H9 (cell line): ENCODE measurements around the gene MPZL3. TPM values are rescaled to one million over a fixed set of nuclear protein-coding genes. Genes with fewer than 3 reads are reported as not detected.

ENCODE experiments used
- DNase-seq: peaks from one replicate; pipeline ENCODE4 v3.0.0-alpha.2; 2017
- H2AFZ ChIP-seq: one replicate; pipeline ENCODE4 v1.6.1; 2013; ENCODE audit warnings: mild to moderate bottlenecking, low read length, control low read depth, moderate library complexity
- H2AK5ac ChIP-seq: 2 replicates; pipeline ENCODE4 v1.6.1; 2013; ENCODE audit warnings: low read length, control low read depth, mixed read lengths; ENCODE audit not compliant: insufficient read length
- H2BK120ac ChIP-seq: one replicate; pipeline ENCODE4 v1.6.1; 2013; ENCODE audit warnings: low read depth, mild to moderate bottlenecking, low read length, control low read depth, inconsistent platforms; ENCODE audit not compliant: poor library complexity, severe bottlenecking
- H2BK12ac ChIP-seq: 2 replicates; pipeline ENCODE4 v1.6.1; 2013; ENCODE audit warnings: low read length, control low read depth, mixed read lengths, low read depth; ENCODE audit not compliant: insufficient read length
- H2BK15ac ChIP-seq: 2 replicates; pipeline ENCODE4 v1.6.1; 2013; ENCODE audit warnings: low read depth, low read length, control low read depth
- H2BK20ac ChIP-seq: one replicate; pipeline ENCODE4 v1.6.1; 2013; ENCODE audit warnings: low read depth, mild to moderate bottlenecking, low read length, control low read depth, inconsistent platforms; ENCODE audit not compliant: poor library complexity, severe bottlenecking
- H2BK5ac ChIP-seq: 2 replicates; pipeline ENCODE4 v1.6.1; 2013; ENCODE audit warnings: low read length, control low read depth, mixed read lengths; ENCODE audit not compliant: insufficient read length
- H3K14ac ChIP-seq: 2 replicates; pipeline ENCODE4 v1.6.1; 2013; ENCODE audit warnings: low read length, control low read depth; ENCODE audit not compliant: insufficient read depth
- H3K18ac ChIP-seq: 2 replicates; pipeline ENCODE4 v1.6.1; 2013; ENCODE audit warnings: low read depth, mild to moderate bottlenecking, mixed read lengths, low read length, control low read depth; ENCODE audit not compliant: insufficient read length
- H3K23ac ChIP-seq: 2 replicates; pipeline ENCODE4 v1.6.1; 2013; ENCODE audit warnings: low read length, control low read depth, mixed read lengths, low read depth; ENCODE audit not compliant: insufficient read length
- H3K23me2 ChIP-seq: 2 replicates; pipeline ENCODE4 v1.6.1; 2013; ENCODE audit warnings: low read depth, mild to moderate bottlenecking, mixed read lengths, low read length, control low read depth; ENCODE audit not compliant: insufficient read length, poor library complexity, severe bottlenecking
- H3K27ac ChIP-seq: 2 replicates; pipeline ENCODE4 v1.5.1; 2013; ENCODE audit warnings: low read length, control low read depth, mixed read lengths, low read depth; ENCODE audit not compliant: insufficient read length
- H3K27me3 ChIP-seq: 2 replicates; pipeline ENCODE4 v1.6.1; 2013; ENCODE audit warnings: low read length, control low read depth, inconsistent platforms; ENCODE audit not compliant: insufficient read depth
- H3K4ac ChIP-seq: 2 replicates; pipeline ENCODE4 v1.6.1; 2013; ENCODE audit warnings: low read depth, mild to moderate bottlenecking, control low read depth, inconsistent platforms, low read length, moderate library complexity
- H3K4me1 ChIP-seq: 2 replicates; pipeline ENCODE4 v1.6.1; 2013; ENCODE audit warnings: low read length, control low read depth, inconsistent platforms; ENCODE audit not compliant: insufficient read depth
- H3K4me2 ChIP-seq: 2 replicates; pipeline ENCODE4 v1.6.1; 2013; ENCODE audit warnings: low read length, control low read depth, mixed read lengths; ENCODE audit not compliant: insufficient read length, insufficient read depth
- H3K56ac ChIP-seq: 2 replicates; pipeline ENCODE4 v1.6.1; 2013; ENCODE audit warnings: low read depth, mild to moderate bottlenecking, mixed read lengths, low read length, control low read depth; ENCODE audit not compliant: insufficient read length
- H3K79me1 ChIP-seq: 2 replicates; pipeline ENCODE4 v1.6.1; 2013; ENCODE audit warnings: low read depth, mild to moderate bottlenecking, moderate library complexity, low read length, control low read depth, inconsistent platforms; ENCODE audit not compliant: insufficient read depth, poor library complexity, severe bottlenecking
- H3K79me2 ChIP-seq: 2 replicates; pipeline ENCODE4 v1.6.1; 2013; ENCODE audit warnings: low read length, control low read depth, inconsistent platforms; ENCODE audit not compliant: insufficient read depth
- H3K9ac ChIP-seq: 2 replicates; pipeline ENCODE4 v1.6.1; 2013; ENCODE audit warnings: low read length, control low read depth, mixed read lengths; ENCODE audit not compliant: insufficient read length; ENCODE audit errors: extremely low read depth
- H3K9me3 ChIP-seq: one replicate; pipeline ENCODE4 v1.6.1; 2013; ENCODE audit warnings: low read depth, low read length, inconsistent platforms; ENCODE audit not compliant: control insufficient read depth
- H3T11ph ChIP-seq: one replicate; pipeline ENCODE4 v1.6.1; 2013; ENCODE audit warnings: mild to moderate bottlenecking, low read length, control low read depth, inconsistent platforms
- H4K20me1 ChIP-seq: one replicate; pipeline ENCODE4 v1.6.1; 2013; ENCODE audit not compliant: control insufficient read depth, insufficient read length, insufficient read depth
- H4K5ac ChIP-seq: 2 replicates; pipeline ENCODE4 v1.6.1; 2013; ENCODE audit warnings: low read depth, mild to moderate bottlenecking, mixed read lengths, low read length, control low read depth; ENCODE audit not compliant: insufficient read length
- H4K8ac ChIP-seq: replicated peaks from 2 replicates; pipeline ENCODE4 v1.6.1; 2013; ENCODE audit warnings: low read length, control low read depth, mixed read lengths, low read depth; ENCODE audit not compliant: insufficient read length
- H4K91ac ChIP-seq: 2 replicates; pipeline ENCODE4 v1.6.1; 2013; ENCODE audit warnings: low read depth, mild to moderate bottlenecking, moderate library complexity, mixed read lengths, low read length, control low read depth; ENCODE audit not compliant: insufficient read length
- H3K27ac Mint-ChIP-seq, 3 experiments: 2 replicates in 2 of 3; 3 replicates in 1 of 3; pipeline ENCODE4 v1.8.0; 2020 to 2021; ENCODE audit warnings: mixed read lengths in 3 of 3, mild to moderate bottlenecking in 1 of 3, moderate library complexity in 1 of 3
- H3K27me3 Mint-ChIP-seq: 2 replicates; pipeline ENCODE4 v1.8.0; 2021; ENCODE audit warnings: low read depth, mild to moderate bottlenecking, moderate library complexity, mixed read lengths
- H3K36me3 Mint-ChIP-seq, 3 experiments: 2 replicates in 2 of 3; 3 replicates in 1 of 3; pipeline ENCODE4 v1.8.0; 2020 to 2021; ENCODE audit warnings: low read depth in 3 of 3, mixed read lengths in 3 of 3; ENCODE audit not compliant: insufficient read depth in 1 of 3
- H3K4me1 Mint-ChIP-seq, 2 experiments: 2 replicates each; pipeline ENCODE4 v1.8.0; 2020; ENCODE audit warnings: mixed read lengths in 2 of 2
- H3K4me3 Mint-ChIP-seq, 2 experiments: 2 replicates in 1 of 2; 3 replicates in 1 of 2; pipeline ENCODE4 v1.8.0; 2020 to 2021; ENCODE audit warnings: mild to moderate bottlenecking in 2 of 2, mixed read lengths in 2 of 2, moderate library complexity in 1 of 2
- H3K9me3 Mint-ChIP-seq, 2 experiments: 2 replicates in 1 of 2; 3 replicates in 1 of 2; pipeline ENCODE4 v1.8.0; 2020; ENCODE audit warnings: mild to moderate bottlenecking in 2 of 2, mixed read lengths in 2 of 2, moderate library complexity in 1 of 2
- CTCF ChIP-seq: fragments of 200-600 bp; sonication (generic); conservative IDR thresholded peaks from 3 replicates; pipeline ENCODE4 v1.8.0; 2021; ENCODE audit warnings: antibody characterized with exemption, mild to moderate bottlenecking
- WGBS: extraction: QIAGEN DNeasy Blood & Tissue Kit; methylation state at CpG from one replicate; pipeline ENCODE4 v1.1.7; 2013; ENCODE audit warnings: missing lambda C conversion rate, low lambda C conversion rate, mixed read lengths; ENCODE audit not compliant: insufficient read length; ENCODE audit errors: extremely low coverage; 5-methylcytosine and 5-hydroxymethylcytosine counted together
- total RNA-seq: library from RNA; stranded (reverse); gene quantifications from 2 replicates; pipeline ENCODE4 v1.2.1, GENCODE V29; 2021

Gene MPZL3
- total RNA-seq, 1 experiment from 2014 or later, result 2.6 TPM

GRCh38 chr11:118291477-118292135 lies 39.4 kb upstream of the MPZL3 start:
- no peaks in the 10 kb centered on the region for H4K20me1 ChIP-seq
- H4K5ac ChIP-seq, result no peak overlapping the region
- H3K79me2 ChIP-seq, result no peaks in the 10 kb centered on the region
- H3K23me2 ChIP-seq, result no peaks in the 10 kb centered on the region
- H4K91ac ChIP-seq, result no peak overlapping the region
- no peaks in the 10 kb centered on the region for H3K9me3 ChIP-seq
- Mint-ChIP-seq H3K9me3 (no peaks in the 10 kb centered on the region), H3K36me3 (no peaks in the 10 kb centered on the region), H3K4me1 (peaks cover 4% of the 10 kb centered on the region in 2 experiments; a peak in 3 of 4 replicates), H3K4me3 (no peak overlapping the region), H3K27ac (no peak overlapping the region), H3K27me3 (peaks cover 28% of the 10 kb centered on the region)
- no peak overlapping the region for H2AFZ ChIP-seq
- H2BK20ac ChIP-seq, result no peak overlapping the region
- TF ChIP-seq CTCF, result no peak
- H2BK12ac ChIP-seq, result no peak overlapping the region
- no peak overlapping the region for H3K18ac ChIP-seq
- H3T11ph ChIP-seq, result no peak overlapping the region
- H3K27ac ChIP-seq, result no peak overlapping the region
- no peaks in the 10 kb centered on the region for H3K27me3 ChIP-seq
- no peak overlapping the region for H3K14ac ChIP-seq
- no peak overlapping the region for H3K56ac ChIP-seq
- no peak overlapping the region for H3K4me2 ChIP-seq
- no peak overlapping the region for H3K9ac ChIP-seq
- H2AK5ac ChIP-seq, result no peak overlapping the region
- H4K8ac ChIP-seq, result no peak overlapping the region
- no peak overlapping the region for H3K23ac ChIP-seq
- H2BK5ac ChIP-seq, result no peak overlapping the region
- H2BK15ac ChIP-seq, result no peak overlapping the region
- no peak for DNase-seq
- WGBS, result no CpG with 5 or more reads among the region's 9 CpGs
- H3K4ac ChIP-seq, result no peak overlapping the region
- no peaks in the 10 kb centered on the region for H3K4me1 ChIP-seq
- H3K79me1 ChIP-seq, result no peaks in the 10 kb centered on the region
- no peak overlapping the region for H2BK120ac ChIP-seq
